Activated naive CD4-positive, alpha-beta T cell treated with anti-CD3 and anti-CD28 coated beads, Interleukin-2, amount 50 U/mL, for 24 hours (primary cell): ENCODE measurements around the gene ATG2A.

Source experiments
- H3K27ac Mint-ChIP-seq: one replicate; pipeline ENCODE4 v1.8.0; 2021; ENCODE audit warnings: mild to moderate bottlenecking, mixed read lengths
- H3K27me3 Mint-ChIP-seq: one replicate; pipeline ENCODE4 v1.8.0; 2021; ENCODE audit warnings: mixed read lengths
- H3K36me3 Mint-ChIP-seq: one replicate; pipeline ENCODE4 v1.8.0; 2021; ENCODE audit warnings: mixed read lengths
- H3K4me1 Mint-ChIP-seq: one replicate; pipeline ENCODE4 v1.8.0; 2021; ENCODE audit warnings: mixed read lengths
- H3K4me3 Mint-ChIP-seq: one replicate; pipeline ENCODE4 v1.8.0; 2021; ENCODE audit warnings: mild to moderate bottlenecking, mixed read lengths
- H3K9me3 Mint-ChIP-seq: one replicate; pipeline ENCODE4 v1.8.0; 2021; ENCODE audit warnings: mixed read lengths

ATG2A gene

DNA sequence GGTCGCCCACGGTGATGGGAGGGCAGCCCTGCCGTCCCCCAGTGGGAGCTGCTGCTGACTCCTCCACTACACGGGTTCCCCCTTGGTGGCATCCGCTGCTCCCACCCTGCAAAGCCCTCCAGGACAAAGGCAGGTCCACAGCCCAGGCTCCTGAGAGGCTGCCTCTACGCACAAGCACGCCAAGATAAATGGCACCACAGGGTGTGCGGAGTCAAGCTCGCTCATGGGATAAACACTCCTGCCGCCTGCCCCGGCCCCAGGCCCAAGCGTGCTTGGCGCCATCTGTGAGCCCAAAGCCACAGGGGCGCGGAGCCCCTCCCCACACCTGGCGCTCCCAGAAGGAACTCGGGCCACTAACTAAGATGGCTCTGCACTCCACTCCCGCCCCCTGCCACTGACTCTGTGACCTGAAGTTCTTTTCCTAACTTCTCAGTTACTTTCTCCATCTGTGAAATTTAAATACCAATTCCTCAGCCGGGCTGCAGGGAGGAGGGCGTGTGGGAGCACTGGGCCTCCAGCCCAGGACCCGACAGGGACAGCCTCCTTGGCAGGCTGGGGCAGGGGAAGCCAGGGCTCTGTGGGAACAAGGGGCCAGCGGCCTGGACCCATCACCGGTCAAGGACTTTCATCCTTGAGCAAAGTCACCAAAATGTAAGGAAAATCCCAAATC is 53.5 kb downstream of the ATG2A start:
- peak overlapping the region; percentile 44 for H3K4me3 Mint-ChIP-seq
- no peaks in the 10 kb centered on the region for H3K9me3 Mint-ChIP-seq
- peak overlapping the region; percentile 95 for H3K27ac Mint-ChIP-seq
- peaks cover 87% of the 10 kb centered on the region for H3K4me1 Mint-ChIP-seq
- H3K27me3 Mint-ChIP-seq, result no peaks in the 10 kb centered on the region
- H3K36me3 Mint-ChIP-seq, result peaks cover 17% of the 10 kb centered on the region

DNA sequence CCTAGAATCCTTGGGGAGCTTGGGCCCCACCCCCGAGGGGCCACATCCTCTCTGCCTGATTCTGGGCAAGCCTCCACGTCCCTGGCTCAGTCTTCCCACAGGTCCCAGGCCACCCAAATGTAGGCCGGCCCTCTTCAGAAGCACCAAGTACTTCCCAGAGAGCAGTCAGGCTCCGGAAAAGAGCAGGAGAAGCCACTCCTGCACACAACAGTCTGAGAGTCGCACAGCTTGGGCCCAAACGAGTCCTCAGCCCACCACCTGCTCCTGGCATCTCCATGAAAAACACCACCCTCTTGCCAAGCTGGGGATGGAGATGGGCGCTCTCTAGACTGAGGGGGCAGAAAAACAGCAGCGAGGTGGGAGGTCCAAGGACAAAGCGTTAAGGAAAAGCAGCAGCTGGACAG is 54.0 kb downstream of the ATG2A start:
- Mint-ChIP-seq H3K4me3 (peak overlapping the region; percentile 79), H3K27ac (peak overlapping the region; percentile 95), H3K27me3 (no peaks in the 10 kb centered on the region), H3K9me3 (no peaks in the 10 kb centered on the region), H3K4me1 (peaks cover 85% of the 10 kb centered on the region), H3K36me3 (peaks cover 12% of the 10 kb centered on the region)

DNA sequence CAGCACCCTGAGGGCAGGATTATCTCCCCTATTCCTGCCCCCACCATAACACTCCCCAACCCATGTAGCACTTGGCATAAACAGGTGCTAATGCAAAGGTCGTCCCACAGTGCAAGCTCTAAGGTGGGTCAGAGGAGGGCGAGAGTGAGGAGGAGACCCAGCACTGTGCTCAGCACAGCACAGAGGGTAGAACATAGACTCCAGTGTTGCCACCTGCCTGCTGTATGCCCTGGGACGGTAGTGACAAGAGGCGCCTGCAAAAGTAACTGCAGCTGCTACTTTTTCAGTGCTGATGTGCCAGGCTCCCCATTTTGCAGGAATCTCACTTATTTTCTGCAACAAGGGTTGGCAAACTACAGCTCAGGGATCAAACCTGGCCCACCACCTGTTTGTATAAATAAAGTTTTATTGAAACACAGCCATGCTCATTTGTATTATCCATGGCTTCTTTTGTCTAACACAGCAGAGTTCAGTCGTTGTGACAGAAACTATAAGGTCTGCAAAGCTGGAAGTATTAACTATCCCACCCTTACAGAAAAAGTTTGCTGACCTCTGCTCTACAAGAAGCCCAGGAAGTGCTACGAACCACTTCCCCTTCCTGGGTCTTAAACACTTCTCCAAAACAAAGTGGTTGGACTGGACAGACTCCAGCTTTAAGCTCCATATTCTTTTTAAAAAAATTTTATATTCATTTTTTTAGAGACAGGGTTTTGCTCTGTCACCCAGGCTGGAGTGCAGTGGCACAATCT is 55.6 kb downstream of the ATG2A start:
- Mint-ChIP-seq H3K36me3 (peaks cover 8% of the 10 kb centered on the region), H3K4me1 (peaks cover 85% of the 10 kb centered on the region), H3K9me3 (no peaks in the 10 kb centered on the region), H3K27me3 (no peaks in the 10 kb centered on the region), H3K4me3 (no peak overlapping the region), H3K27ac (peak overlapping the region; percentile 97)

DNA sequence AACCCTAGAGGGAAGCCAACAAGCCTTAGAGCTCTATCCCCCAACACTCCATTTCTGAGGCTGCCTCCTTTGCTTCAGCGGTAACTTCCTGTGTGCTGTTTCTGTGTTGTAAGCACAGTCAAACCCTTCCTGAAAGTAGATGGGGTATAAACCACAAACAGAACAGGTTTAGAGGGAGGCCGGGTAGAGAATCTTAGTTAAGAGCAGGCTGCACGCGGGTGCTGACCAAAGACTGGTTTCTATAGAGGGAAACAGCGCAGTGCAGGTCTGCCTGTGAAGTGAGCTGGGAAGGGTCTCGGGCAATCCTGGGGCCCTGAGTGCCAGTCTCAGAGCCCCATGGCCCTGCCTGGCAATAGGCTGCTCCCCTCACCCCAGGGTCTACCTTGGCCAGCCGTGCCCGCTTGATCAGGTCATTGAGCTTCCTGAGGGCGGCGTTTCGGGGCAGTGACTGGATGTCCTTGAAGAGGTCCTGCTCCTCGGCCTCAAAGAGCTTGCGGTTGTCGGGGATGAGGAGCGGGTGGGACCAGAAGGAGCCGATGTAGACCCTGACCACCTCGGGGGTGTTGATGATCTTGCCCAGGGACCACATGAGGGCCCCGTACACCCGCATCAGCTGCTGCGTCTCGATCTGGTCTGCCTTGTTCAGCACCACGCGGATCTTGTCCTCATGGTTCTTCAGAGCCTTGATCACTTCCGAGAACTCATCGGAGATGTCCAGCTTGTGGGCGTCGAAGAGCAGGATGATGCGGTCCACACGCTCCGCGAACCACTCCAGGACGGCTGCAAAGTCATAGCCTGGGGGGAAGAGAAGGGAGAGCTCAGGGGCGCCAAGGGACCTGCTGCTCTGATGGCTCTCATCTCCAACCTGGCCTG is 57.2 kb downstream of the ATG2A start:
- no peaks in the 10 kb centered on the region for H3K9me3 Mint-ChIP-seq
- H3K4me1 Mint-ChIP-seq, result peaks cover 85% of the 10 kb centered on the region
- H3K27me3 Mint-ChIP-seq, result no peaks in the 10 kb centered on the region
- peak overlapping the region; percentile 93 for H3K27ac Mint-ChIP-seq
- peak overlapping the region; percentile 81 for H3K4me3 Mint-ChIP-seq
- H3K36me3 Mint-ChIP-seq, result peaks cover 7% of the 10 kb centered on the region

DNA sequence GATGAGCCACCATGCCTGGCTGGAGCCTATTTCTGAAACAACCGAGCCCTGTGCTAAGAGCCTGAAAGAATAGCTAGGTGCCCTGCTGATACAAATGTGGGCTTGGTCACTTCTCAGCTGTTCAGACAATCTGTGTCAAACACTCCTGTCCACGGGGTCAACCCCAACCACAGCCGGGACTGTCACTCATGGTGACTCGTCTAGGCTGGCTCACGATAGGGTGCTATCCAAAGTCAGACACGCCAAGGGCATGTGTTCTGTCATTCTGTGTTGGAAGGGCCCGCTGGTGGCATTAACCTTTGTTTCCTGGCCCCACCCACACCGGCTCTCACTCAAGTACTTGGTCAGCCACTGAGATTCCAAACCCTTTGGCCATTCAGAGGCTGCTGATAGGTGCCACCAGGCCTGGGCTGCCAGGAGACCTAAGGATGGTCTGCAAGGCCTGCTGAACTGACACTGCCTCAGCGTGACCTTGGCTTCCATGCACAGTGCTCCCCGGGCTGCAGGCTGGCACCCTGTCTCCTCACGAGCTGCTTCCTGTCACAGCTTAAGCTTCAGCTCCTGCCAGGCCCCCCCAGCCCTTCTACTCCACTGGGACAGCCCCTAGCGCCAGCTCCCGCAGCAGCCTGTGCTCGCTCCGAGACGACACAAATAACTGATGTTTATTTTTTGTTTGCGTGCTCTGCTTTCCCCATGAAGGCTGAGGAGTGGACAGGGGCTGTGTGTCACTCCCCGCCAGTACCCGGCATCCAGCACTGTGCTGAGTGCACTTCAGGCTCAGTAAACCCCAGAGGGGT is 58.3 kb downstream of the ATG2A start:
- Mint-ChIP-seq H3K27me3 (no peaks in the 10 kb centered on the region), H3K36me3 (peaks cover 7% of the 10 kb centered on the region), H3K4me1 (peaks cover 84% of the 10 kb centered on the region), H3K27ac (peak overlapping the region; percentile 93), H3K4me3 (peak overlapping the region; percentile 81), H3K9me3 (no peaks in the 10 kb centered on the region)

DNA sequence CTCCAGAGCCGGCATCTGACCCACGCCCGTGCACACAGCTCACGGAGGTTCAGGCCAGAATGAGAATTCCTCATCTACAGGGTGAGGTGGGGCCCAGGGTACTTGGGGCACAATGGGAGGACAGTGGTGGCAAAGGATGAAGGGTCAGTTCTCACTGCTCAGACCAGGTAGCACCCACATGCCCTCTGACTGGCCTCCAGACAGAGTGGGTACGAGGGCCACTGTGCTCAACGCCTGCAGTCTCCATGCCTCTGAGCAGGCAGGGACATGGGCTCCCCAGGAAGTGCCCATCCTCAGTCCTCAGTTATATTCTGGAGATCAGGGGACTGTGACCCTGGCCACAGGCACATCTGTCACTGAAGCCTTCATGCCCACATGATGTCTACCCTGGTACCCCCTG is 59.5 kb downstream of the ATG2A start:
- Mint-ChIP-seq H3K9me3 (no peaks in the 10 kb centered on the region), H3K36me3 (peaks cover 7% of the 10 kb centered on the region), H3K4me1 (peaks cover 84% of the 10 kb centered on the region), H3K27ac (peak overlapping the region; percentile 55), H3K27me3 (no peaks in the 10 kb centered on the region), H3K4me3 (peak overlapping the region; percentile 19)

DNA sequence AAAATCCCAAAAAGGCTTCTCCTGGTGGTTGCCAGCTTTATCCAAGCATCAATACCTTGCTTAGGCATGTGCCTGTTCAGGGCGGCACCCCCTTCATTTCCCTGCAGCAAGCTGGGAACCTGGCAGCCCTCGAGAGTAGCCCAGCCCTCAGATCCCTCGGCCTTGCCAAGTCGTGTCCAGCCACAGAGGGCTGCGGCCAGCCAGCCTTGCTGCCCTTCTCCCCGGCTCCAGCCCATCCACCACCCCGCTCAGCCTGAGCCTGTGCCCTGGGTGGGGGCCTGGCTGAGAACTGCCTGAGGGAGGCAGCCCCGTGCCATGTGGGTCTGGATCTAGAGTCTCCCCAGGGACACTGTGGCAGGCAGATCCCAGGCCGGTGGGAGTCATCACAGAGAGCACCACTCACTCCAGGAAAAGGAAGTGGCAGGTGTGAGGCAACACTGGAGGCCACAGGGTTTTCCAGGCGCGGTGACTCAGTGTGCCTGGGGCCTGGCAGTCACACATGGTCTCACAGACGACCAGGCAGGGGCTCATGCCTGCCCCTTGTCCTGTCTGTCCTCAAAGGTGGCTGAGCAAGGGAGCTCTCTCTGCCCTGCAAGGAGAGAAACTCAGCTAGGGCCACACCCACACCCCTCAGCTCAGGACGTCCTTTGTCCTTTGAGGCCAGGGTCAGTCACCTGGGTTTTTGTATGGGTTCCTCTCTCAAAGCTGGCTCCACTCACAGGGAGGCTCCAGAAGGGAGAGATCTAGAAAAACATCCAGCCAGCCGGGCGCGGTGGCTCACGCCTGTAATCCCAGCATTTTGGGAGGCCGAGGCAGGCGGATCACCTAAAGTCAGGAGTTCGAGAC is 60.4 kb downstream of the ATG2A start:
- Mint-ChIP-seq H3K27me3 (no peaks in the 10 kb centered on the region), H3K27ac (peak overlapping the region; percentile 76), H3K9me3 (no peaks in the 10 kb centered on the region), H3K36me3 (peaks cover 7% of the 10 kb centered on the region), H3K4me3 (peak overlapping the region; percentile 63), H3K4me1 (peaks cover 86% of the 10 kb centered on the region)

DNA sequence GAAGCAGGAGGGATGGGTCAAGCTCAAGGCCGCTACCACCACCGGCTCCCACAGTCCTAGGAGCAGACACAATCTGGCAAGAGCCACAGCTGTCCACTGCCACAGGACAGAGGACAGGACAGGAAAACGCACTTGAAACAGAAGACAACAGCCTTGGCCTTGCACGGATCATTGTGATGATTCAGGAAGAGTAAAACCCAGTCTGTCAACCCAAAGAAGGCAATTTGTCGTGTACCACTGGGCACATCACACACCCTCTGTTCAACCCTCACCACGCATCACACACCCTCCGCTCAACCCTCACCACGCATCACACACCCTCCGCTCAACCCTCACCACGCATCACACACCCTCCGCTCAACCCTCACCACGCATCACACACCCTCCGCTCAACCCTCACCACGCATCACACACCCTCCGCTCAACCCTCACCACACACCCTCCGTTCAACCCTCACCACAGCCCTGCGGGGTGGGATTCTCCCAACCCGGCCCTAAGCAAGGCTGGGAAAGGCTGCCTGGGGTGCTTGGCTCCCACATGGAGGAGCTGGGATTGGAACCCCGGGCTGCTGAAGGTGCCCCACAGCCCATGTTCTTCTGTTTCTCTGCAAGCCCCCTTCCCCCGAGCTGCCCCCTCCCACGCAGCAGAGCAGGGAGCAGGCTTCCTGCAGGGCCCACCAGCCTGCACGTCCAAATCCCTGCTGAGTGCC is 61.3 kb downstream of the ATG2A start:
- Mint-ChIP-seq H3K36me3 (peaks cover 7% of the 10 kb centered on the region), H3K27ac (peak overlapping the region; percentile 87), H3K9me3 (no peaks in the 10 kb centered on the region), H3K4me3 (peak overlapping the region; percentile 66), H3K4me1 (peaks cover 88% of the 10 kb centered on the region), H3K27me3 (no peaks in the 10 kb centered on the region)

DNA sequence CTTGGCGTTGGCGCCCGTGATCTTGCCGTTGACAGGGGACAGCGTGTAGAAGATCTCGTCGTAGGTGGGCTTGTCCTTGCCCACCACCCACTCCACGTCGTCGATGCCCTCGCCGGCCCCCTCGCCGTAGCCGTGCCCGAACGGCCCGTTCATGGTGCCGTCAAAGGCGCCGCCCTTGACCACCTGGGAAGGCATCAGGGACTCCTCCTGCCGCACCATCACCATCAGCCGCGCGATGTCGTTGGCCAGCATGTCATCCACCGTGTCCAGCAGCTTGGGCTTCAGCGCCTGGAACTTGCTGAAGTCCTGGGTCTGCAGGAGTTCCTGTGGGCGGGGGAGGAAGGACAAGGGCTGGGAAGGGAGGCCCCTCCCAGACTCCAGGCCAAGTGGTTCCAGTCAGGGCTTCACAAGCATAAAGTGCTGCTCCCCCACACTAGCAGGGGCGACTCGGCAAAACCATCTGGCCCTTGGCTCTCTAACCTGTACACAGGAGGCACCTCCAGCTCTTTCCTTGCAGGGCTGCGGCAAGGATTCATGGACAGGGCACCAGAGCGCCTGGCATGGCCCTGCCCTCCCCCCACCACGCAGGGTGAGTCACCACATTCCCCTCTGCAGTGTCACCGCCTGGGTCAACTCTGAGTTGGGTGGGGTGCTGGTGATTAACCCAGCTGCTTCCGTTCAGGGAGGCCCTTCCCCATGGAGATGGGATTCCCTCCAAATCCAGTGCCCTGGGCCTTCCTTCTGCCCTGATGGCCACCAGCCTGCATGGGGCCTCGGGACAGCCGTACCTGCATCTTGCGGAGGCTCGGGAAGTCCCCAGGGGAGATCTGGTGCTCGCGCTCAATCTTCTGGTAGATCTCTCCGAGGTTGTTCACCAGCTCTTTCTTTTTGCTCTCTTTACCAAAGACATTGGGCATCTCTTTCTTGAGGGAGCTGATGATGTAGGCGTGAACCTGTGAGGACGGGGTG is 62.2 kb downstream of the ATG2A start:
- Mint-ChIP-seq H3K9me3 (no peaks in the 10 kb centered on the region), H3K4me1 (peaks cover 85% of the 10 kb centered on the region), H3K4me3 (peak overlapping the region; percentile 44), H3K36me3 (peaks cover 7% of the 10 kb centered on the region), H3K27me3 (no peaks in the 10 kb centered on the region), H3K27ac (peak overlapping the region; percentile 87)

DNA sequence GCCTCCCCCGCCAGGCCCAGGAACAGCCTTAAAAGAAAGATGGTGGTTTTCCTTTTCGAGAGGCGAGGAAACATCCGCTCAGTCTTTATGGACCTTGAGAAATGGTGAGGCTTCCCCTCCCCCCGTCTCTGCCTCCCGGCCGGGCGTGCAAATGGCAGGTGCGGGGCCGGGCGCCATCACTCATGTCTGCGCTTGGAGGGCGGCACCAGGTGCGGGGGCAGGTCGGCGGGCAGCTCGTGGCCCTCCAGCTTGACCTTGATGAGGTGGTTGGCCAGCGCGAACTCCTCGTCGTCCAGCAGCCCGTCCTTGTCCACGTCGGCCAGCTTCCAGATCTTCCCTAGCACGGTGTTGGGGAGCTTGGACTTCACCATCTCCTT is 62.9 kb downstream of the ATG2A start:
- H3K9me3 Mint-ChIP-seq, result no peaks in the 10 kb centered on the region
- no peaks in the 10 kb centered on the region for H3K27me3 Mint-ChIP-seq
- H3K36me3 Mint-ChIP-seq, result peaks cover 7% of the 10 kb centered on the region
- H3K4me1 Mint-ChIP-seq, result peaks cover 85% of the 10 kb centered on the region
- no peak overlapping the region for H3K27ac Mint-ChIP-seq
- H3K4me3 Mint-ChIP-seq, result peak overlapping the region; percentile 7

DNA sequence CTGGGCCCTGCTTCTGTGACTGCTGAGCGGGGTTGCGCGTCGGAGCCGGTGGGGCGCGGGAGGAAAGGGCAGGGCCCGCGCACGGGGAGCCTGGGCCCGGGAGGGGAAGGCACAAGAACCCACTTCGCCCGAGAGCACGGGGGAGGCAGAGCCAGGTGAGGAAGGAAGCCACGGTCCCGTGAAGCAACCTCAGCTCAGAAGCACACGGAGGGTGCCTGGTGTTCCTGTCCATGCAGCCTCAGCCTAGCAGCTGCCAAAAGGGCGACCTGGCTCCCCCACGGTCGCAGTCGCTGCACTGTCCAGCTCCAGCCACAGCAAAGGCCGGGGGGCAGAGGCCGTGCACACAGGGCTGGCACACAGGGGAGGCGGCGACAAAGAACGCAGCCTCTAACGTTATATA is 63.3 kb downstream of the ATG2A start:
- Mint-ChIP-seq H3K4me3 (peak overlapping the region; percentile 59), H3K27me3 (no peaks in the 10 kb centered on the region), H3K9me3 (no peaks in the 10 kb centered on the region), H3K4me1 (peaks cover 85% of the 10 kb centered on the region), H3K27ac (peak overlapping the region; percentile 96), H3K36me3 (peaks cover 7% of the 10 kb centered on the region)

DNA sequence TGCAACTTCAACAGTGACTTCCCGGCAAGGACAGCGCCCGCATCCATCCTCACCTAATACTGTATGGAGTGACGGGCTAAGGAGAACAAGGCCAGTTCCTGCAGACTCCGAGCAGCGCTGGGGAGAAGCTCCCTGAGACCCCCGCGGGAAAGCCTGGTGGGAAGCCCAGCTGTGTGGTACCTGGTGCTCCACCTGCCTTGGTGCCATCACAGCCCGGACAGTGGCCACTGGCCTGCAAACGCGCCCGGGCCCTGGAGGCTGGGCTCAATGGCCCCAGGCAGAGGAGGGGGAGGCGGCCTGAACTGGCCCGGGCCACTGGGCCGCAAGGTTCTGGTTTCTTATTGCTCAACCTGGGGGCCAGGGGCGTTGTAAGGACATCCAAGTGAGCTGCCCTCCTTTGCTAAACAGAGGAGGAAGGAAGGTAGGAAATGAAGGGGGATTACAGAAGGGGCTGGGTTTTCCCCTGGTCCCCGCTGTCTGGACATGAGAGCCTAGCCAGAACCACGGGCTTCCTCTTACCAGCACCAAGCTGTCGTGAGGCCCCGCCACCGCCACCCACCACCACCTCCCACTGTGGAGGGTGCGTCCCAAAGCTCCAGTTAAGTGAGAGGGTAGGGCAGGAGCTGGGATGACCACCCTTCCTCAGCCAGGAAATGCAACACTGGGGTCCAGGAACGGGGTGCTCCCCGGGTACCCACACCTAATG is 64.1 kb downstream of the ATG2A start:
- peaks cover 87% of the 10 kb centered on the region for H3K4me1 Mint-ChIP-seq
- H3K27me3 Mint-ChIP-seq, result no peaks in the 10 kb centered on the region
- H3K4me3 Mint-ChIP-seq, result peak overlapping the region; percentile 59
- peaks cover 6% of the 10 kb centered on the region for H3K36me3 Mint-ChIP-seq
- no peaks in the 10 kb centered on the region for H3K9me3 Mint-ChIP-seq
- peak overlapping the region; percentile 96 for H3K27ac Mint-ChIP-seq
